Stimulated activated CD8-positive, alpha-beta memory T cell treated with anti-CD3 and anti-CD28 coated beads, Interleukin-7, amount 100 ng/mL, for 48 hours (primary cell): ENCODE results near the gene NAGK.
"Not testable (repeated sequence)": the region's sequence is repeated elsewhere in the genome, so short reads cannot be mapped to it uniquely, and the experiment has no call there.

Experiments used
- DNase-seq, 2 donors: peaks; one replicate each; pipeline ENCODE4 v3.0.0-alpha.2; 2020; ENCODE audit warnings: low read depth in 1 of 2; ENCODE audit errors: extremely low read depth in 1 of 2

Gene NAGK

DNA sequence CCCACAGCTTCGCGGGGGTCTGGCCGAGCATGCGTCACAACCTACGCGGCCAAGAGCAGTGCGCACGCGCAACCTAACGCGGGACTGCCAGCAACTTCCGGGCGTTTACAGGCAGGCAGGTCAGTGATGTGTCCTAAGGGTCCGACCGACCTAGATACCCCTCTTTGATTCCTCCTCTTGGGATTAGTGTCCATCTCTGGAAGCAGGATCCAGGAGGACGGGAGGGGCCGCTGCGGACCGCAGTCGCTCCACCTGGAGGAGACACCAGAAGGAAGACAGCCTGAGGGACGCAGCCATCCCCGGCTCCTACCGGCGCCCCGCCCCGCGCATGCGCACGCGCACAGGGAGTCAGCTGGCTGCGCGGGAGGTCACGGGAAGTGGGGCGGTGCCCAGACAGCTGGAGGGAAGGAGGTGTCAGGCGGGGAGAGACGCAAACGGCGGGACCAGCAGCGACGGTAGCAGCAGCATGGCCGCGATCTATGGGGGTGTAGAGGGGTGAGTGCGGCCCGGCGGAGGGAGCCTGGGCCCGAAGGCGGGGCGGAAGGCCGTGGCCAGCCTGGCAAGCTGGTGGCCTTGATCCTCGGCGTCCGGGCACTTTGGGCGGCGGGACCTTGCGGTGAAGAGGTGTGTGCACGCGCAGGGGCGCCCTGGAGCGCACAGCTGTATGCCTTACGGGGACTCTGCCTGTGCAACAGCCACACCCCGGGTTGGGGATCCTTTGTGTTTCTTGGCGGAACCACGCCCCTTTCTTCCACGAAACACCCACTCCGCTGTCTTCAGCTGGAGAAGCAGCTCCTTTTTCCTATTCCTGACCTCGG, at the start of gene NAGK:
Gene NAGK (plus strand): TSS at position 431 of the 818 bp plus-strand sequence. CDS start 36 bp downstream, at position 467.
- peak; percentile 93 to 94 for DNase-seq

DNA sequence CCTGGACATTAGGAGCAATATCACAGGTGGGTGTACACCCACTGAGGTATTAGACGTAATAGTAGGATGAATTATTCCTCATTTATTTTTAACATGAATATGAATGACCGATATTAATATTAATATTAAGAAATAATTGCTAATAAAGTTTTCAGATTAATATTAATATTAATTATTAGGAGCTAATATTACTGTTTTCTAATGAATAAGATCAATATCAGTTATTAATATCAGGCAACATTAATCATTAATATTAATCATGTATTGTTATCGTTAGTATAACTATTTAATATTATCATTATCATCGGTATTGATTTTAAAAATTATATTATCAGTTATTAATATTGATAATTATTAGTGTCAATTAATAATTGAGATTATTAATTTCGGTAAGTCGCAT, 48.5 kb upstream of the NAGK start:
- DNase-seq = not testable (repeated sequence)

DNA sequence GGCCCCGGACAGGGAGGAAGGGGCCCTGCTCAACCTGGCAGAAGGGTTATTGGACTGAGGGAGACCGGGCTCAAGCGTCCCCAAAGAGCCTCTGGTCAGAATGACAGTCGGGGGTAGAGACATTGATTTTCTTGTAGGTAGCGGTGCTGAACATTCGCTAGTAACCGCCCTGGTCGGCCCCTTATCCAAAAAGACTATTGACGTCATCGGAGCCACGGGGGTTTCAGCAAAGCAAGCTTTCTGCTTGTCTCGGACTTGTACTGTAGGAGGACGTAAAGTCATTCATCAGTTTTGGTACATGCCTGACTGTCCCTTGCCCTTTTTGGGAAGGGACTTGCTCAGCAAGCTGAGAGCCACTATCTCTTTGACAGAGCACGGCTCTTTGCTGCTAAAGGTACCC, 47.1 kb upstream of the NAGK start:
- not testable (repeated sequence) for DNase-seq

DNA sequence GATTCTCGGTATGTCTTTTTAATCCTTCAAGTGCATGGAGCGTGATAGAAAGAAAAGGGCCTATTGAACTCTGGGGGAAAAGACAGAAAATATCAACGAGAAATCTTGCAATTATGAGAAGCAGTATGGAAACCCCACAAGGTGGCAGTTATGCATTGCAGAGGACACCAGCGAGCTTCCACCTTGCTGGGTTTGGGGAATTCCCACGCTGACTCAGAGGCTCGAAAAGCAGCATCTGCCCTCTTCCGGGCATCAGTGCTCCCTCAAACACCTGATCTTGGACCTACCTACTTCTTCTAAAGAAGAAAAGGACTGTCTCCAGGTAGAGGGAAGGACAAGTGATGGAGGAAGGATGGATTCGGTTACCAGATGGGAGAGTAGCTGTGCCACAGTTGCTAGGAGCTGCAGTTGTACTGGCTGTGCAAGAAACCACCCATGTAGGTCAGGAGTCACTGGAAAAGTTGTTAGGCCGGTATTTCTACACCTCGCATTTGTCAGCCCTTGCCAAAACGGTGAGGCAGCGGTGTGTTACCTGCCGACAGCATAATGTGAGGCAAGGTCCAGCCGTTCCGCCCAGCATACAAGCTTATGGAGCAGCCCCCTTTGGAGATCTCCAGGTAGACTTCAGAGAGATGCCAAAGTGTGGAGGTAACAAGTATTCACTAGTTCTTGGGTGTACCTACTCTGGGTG, 44.8 kb upstream of the NAGK start:
- peak; percentile 30 to 64 for DNase-seq

DNA sequence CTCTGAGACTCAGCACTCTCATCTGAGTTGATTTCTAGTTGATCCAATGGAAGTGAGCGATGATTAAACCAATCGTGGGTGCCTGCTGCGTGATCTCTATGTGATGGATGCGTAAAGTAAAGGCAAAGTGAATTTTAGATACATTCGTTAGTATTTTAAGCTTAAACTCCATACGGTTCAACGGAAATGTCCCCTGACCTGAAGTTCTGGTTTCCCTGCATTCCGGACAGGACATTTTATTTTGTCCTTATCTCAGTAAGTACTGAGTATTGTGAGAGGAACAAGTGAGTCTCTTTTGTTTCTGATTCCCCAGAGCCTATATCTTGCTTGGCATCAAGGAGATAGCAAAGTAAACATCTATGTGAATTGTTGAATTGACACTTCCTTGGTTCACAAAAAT, 32.2 kb upstream of the NAGK start:
- not testable (repeated sequence) for DNase-seq

DNA sequence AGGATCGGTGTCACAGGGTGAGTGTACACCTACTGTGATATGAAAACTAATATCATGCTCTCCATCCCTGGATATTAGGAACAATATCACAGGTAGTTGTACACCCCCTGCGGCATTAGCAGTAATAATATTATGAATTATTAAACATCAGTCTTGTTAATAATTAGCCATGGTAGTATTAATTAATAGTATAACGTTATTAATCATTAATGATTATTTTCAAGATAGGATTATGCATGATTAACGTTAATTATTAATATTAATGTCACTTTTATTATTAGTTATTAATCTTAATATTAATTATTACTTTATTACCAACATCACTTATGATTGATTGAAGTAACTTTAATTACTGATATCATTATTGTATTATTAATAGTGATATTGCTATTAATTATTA, 26.2 kb upstream of the NAGK start:
- no peak for DNase-seq

DNA sequence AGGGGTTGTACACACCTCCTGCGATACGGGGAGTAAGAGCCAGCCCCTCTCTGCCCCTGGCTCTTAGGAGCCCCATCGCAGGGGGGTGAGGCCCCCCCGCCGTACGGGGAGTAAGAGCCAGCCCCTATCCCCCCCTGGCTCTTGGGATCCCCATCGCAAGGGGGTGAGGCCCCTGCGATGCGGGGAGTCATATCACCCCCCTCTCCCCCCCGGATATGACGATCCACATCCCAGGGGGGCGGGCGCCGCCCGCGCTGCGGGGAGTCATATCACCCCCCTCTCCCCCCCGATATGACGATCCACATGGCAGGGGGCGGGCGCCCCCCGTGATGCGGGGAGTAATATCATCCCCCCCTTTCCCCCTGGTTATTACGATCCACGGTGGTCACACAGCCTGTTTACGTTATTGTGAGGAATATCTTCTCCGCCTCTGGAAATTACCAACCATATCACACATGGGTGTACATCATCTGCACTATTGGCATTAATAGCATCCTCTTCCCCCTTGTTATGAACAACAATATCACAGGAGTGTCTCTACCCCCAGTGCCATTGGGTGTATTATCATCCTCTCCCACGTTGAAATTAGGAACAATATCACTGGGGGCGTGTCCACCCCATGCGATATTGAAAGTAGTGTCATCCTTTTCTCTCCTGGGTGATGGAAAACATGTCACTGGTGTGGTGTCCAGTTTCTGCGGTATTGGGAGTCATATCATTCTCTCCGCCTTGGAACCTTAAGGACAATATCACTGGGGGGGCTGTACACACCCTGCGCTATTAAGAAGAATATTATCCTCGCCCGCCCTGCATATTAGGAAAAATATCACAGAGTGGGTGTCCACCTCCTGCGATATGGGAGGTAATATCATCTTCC, 24.7 kb upstream of the NAGK start:
- DNase-seq = no peak

DNA sequence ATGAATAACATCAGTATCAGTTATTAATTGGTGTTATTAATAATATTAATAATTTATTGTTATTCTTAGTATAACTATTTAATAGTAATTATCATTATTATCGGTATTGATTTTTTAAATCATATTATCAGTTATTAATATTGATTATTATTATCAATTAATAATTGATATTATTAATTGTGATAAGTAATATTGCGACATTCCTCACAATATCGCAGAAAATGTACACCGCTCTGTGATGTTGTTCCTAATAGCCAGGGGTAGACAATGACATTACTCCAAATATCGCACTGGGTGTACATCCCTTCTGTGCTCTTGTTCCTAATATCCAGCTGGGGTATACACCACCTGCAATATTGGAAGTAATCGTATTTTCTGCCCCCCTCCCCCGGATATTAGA, 23.3 kb upstream of the NAGK start:
- no peak for DNase-seq

DNA sequence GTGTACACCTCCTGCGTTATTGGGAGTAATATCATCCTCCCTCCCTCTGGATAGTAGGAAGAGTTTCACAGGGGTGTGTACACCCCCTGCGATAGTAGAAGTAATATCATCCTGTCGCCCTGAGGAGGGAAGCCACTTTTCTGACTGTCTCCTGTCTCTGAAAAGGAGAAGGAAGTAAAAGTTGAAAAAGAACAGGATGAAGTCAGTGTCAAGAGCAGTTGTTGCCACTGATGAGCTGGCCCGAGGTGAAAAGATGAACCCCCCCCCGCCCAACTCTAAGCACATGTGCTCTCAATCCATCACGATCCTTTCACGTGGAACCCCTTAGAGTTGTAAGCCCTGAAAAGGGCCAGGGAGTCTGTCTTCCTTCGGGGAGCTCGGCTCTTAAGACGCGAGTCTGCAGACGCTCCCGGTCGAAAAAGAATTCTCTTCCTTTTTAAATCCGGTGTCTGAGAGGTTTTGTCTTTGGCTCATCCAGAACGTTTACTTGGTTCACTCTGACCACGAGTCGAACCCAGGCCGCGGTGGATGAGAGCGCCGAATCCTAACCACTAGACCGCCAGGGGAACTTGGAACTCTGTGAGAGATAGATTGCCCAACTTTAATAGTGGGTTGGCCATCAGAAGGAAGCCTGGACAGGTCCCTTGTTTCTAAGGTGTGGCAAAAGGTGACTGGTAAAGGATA, 22.4 kb upstream of the NAGK start:
- DNase-seq = no peak

DNA sequence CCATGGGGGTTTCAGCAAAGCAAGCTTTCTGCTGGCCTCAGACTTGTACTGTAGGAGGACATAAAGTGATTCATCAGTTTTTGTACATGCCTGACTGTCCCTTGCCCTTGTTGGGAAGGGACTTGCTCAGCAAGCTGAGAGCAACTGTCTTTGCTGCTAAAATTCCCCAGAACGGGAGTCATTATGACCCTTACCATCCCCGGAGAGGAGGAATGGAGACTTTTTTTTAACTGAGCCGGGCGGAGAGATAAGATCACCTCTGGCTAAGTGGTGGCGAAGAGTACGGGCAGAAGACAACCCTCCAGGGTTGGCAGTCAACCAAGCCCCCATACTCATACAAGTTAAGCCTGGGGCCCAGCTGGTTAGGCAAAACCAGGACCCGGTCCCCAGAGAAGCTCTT, 20.4 kb upstream of the NAGK start:
- DNase-seq = no peak

DNA sequence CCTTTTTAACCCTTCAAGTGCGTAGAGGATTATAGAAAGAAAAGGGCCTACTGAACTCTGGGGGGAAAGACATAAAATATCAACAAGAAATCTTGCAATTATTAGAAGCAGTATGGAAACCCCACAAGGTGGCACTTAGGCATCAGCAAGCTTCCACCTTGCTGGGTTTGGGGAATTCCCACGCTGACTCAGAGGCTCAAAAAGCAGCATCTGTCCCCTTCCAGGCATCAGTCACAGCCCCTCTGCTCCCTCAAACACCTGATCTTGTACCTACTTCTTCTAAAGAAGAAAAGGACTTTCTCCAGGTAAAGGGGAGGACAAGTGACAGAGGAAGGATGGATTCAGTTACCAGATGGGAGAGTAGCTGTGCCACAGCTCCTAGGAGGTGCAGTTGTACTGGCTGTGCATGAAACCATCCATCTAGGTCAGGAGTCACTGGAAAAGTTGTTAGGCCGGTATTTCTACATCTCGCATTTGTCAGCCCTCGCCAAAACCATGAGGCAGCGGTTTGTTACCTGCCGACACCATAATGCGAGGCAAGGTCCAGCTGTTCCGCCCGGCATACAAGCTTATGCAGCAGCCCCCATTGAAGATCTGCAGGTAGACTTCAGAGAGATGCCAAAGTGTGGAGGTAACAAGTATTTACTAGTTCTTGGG, 18.6 kb upstream of the NAGK start:
- DNase-seq = peak in 1 of 2 donors; percentile 53

DNA sequence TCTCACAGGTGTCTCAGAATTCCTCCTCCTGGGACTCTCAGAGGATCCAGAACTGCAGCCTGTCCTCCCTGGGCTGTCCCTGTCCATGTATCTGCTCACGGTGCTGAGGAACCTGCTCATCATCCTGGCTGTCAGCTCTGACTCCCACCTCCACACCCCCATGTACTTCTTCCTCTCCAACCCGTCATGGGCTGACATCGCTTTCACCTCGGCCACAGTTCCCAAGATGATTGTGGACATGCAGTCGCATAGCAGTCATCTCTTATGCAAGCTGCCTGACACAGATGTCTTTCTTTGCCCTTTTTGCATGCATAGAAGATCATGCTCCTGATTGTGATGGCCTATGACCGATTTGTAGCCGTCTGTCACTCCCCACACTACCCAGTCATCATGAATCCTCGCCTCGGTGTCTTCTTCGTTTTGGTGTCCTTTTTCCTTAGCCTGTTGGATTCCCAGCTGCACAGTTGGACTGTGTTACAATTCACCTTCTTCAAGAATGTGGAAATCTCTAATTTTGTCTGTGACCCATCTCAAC, 13.2 kb upstream of the NAGK start:
- not testable (repeated sequence) for DNase-seq

DNA sequence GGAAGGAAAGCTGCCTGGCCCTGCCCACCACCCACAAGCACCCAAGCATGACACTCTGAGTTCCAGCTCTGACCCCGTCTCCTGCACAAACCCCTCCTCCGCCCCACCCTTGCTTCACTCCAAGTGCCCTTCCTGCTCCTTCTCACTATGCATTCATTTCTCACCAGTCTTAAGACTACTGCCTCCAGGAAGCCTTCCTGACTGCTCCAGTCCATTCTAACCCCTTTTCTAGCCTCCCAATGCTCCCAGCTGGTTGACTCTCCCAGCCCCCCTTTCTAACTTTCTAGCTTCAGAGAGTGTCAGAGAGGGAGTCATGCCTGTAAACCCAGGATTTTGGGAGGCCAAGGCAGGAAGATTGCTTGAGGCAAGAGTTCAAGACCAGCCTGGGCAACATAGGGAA, 8.2 kb upstream of the NAGK start:
- DNase-seq = no peak

DNA sequence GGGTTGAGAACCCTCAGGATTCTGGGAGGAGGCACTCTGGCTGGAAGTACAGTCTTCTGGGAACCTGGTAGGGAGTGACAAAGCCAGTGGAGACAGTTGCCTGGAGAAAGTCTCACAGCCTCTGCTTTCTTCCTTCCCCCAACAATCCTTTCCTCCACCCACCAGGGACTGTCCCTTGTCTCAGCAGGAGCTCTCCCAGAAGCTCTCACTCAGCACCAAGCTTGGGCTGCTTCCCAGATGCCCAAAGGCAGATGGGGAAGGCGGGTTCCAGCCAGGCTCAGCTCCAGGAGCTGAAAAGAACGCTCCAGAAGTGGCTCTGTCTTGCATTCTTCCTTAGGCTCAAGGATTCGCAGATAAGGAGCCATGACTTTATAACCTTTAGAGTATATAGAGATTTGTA, 7.6 kb upstream of the NAGK start:
- no peak for DNase-seq

DNA sequence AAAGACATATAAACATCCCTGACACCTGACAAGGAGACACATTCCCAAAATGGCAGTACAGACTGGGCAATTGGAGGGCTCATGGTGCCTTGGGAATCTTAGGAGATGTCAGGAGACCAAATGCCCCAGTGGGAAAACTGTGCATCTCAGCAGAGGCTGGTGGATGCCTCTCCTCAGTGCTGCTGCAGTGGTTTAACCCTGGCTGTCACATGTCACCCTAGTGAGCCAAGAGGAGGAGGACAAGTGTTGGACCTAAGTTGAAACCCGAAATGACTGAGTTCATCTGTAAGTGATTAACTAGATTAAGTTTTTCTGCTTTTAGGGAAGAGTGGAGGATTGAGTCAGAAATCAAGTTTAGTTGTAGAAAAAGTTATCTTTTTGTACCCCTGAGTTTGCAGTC, 5.2 kb upstream of the NAGK start:
- no peak for DNase-seq

DNA sequence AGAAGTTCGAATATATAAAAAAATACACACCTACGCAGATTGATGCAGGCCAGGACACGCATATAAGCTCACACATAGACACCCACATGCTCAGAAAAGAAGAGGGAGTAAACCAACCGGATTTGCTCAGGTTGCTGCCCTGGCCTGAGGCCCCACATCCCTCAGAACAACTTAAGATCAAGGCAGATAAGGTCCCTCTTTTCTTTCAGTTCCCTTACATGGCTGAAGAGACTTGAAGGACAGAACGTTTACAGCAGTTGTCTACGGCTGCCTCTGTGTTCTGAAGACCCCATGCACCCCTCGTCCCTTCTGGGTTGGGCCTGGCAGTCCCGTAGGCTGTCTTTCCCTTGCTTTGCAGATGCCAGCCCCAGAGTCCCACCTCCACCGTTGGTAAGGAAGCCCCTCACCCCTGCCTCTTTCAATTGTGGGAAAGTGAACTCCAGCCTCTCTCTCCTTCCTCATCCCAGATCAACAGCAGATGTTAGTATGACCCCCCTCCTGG, 4.3 kb upstream of the NAGK start:
- no peak for DNase-seq

DNA sequence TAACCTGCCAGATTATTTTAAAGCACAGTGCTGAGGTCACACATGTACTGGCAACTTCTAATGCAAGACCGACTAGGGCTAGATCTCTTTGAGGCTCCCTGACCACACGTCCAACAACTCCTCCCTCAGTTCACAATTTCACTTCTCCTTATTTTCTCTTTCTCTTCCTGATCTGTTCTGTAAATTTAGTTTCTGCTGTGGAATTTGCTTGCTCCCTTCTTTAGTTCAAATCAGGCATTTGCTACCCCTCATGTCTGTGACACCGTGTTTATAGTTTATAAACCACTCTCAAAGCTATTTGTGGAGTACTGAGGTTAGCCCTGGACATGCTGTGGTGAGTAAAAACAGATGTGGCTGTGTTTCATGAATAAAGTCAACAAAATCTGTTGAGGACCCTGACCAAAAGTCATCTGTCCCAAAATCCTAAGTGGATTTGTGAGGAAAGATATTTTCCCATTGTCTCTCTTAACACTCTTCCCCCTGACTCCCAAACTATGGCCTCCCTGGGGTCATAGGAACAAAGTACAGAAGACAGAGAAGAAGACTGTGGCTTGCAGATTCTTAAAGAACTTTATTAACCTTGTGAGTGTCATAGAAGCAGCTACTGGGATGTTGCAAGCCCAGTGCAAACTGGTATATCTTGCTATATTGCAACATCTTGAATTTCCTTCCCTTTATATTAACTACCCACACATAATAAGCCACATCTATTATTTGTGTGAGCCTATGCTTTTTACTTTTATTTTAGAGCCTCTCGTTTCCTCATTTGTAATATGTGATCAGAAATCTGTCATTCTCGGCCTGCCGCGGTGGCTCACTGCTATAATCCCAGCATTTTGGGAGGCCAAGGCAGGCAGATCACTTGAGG, 3.5 kb upstream of the NAGK start:
- no peak for DNase-seq

DNA sequence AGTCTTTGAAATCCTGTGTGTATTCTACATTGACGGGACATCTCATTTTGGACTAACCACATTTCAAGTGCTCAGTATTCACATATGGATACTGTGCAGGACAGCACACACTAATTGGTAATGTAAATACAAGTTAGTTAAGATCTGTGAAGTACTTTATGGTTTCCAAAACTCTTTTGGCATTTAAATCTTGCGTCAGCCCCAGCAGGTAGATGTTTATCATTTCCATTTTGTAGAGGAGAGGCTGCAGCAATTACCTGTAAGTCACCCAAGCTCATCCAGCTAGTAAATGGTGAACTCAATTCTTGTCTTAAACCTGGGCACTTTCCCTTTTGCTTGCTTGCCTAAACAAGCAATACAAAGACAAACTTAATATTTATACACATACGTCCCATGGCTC, 1.6 kb upstream of the NAGK start:
- DNase-seq = no peak
